Activated T-cell treated with anti-CD3 and anti-CD28 coated beads for 1 hour (primary cell): ENCODE results near the gene STK32B.
"Not testable (repeated sequence)": the region's sequence is repeated elsewhere in the genome, so short reads cannot be mapped to it uniquely, and the experiment has no call there.

ENCODE experiments used
- DNase-seq: peaks from one replicate; pipeline ENCODE4 v3.0.0-alpha.2; 2020; ENCODE audit warnings: low read depth

STK32B gene

DNA sequence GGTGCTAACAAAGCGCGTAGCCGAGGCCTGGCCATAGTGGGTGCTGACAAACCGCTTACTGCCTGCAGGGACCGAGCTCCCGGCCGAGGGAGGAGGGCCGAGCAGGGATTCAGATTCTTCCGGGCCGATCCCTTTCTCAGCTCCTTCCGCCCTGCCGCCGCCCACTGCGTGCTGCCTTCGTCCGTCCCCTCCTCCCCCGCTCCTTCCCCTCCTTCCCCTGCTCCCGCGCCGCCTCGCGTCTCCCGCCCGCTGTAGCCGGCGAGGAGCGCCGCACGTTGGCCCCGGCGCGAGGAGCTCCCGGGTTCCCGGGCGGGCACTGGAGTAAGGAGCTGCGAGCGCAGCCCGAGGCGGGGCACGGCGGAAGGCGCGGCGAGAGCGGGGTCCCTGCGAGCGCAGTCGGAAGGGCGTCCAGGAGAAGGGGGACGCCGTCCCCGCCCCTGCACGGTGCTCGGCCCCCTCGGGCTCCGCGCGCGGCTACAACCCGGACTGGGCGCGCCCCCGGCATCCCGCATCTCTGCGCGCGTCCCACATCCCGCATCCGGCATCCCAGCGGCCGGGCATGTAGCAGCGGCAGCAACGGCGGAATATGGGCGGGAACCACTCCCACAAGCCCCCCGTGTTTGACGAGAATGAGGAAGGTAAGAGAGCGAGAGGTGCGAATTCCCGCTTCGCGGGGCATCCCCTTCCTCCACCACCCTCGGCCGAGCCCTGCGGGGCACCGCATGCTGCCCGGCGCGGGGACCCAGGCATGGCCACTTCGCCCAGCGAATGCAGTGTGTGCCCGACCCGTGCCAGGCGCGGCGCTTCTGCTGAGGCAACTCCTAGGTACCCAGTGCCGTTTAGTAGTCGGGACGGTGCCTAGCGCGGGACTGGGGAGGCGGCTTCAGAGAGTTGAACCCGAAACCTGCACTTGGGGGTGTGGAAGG lies at the start of gene STK32B:
STK32B (plus strand) TSS at position 203 of the 926 bp plus-strand sequence.
- no peak for DNase-seq

DNA sequence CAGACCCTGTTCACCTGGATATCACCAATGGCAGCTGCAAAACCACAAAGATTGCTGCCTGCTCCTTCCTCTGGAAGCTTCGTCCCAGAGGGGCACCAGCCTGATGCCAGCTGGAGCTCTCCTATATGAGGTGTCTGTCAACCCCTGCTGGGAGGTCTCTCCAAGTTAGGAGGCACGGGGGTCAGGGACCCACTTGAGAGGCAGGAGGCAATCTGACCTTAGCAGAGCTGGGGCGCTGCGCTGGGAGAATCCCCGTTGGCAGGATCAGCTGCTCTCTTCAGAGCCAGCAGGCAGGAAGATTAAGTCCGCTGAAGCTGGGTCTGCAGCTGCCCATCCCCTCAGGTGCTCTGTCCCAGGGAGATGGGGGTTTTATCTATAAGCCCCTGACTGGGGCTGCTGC lies 49.6 kb upstream of the STK32B start:
- DNase-seq, result not testable (repeated sequence)

DNA sequence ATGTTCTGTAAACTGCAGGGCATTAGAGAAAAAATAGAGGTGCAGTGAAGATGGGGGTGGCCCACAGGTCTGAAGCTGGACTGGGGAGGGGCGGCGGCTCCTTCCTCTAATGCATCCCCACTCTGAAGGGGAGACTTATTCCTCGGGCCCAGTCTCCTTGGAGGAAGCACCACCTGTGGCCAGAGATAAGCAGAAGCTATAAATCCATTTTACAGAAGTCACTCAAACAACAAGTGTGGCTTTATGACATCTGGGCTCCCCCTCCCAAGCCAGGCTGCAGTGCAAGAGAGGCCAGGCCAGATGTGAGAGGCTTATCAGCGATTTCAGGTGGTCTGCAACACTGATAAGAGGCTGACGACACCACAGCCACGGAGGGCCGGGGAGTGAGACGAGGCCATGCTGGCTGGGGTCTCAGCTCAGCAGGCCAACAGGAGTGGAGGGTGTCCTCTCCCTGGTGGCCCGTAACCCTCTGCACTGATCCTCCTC lies 47.9 kb upstream of the STK32B start:
- no peak for DNase-seq

DNA sequence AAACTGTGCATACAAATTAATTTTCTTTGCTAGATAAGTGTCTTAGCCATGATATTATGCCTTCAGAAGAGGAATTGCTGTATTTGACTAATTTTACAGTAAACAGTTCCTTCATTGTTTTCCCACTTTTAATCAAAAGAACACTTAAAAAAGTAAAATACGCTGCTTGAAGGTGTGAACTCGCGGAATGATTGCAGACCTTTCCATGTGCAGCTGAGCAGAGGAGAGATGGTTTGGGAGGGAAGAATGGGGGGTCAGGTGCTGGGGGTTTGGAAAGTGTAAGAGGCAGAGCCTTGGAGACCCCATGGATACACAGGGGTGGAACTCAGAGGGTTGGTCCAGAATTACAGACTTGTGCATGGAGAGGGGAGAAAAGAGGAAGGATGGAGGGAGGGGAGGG lies 47.4 kb upstream of the STK32B start:
- DNase-seq, result no peak

DNA sequence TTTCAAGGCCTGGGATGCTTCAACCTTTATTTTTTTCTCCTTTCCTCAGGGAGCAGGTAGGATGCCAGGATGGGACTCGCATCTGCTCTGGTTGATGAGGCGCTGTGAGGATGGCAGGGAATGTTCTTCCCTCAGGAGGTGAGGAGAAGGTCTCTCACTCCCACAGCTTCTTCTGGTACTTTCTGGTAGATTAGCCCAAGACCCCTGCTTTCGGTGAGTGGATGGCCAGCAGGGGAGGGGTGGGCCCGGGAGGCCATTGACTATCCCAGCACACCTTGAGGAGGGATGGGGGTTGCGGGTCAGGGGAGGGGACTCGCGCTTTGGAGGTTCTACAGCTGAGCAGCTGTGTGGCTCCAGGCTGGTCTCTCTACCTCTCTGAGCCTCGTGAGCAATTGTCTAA lies 46.8 kb upstream of the STK32B start:
- DNase-seq, result no peak

DNA sequence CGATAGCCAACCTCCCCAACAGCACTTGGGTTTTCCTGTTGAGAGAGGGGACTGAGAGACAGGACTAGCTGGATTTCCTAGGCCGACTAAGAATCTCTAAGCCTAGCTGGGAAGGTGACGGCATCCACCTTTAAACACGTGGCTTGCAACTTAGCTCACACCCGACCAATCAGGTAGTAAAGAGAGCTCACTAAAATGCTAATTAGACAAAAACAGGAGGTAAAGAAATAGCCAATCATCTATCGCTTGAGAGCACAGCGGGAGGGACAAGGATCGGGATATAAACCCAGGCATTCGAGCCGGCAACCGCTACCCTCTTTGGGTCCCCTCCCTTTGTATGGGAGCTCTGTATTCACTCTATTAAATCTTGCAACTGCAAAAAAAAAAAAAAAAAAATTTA lies 44.3 kb upstream of the STK32B start:
- not testable (repeated sequence) for DNase-seq

DNA sequence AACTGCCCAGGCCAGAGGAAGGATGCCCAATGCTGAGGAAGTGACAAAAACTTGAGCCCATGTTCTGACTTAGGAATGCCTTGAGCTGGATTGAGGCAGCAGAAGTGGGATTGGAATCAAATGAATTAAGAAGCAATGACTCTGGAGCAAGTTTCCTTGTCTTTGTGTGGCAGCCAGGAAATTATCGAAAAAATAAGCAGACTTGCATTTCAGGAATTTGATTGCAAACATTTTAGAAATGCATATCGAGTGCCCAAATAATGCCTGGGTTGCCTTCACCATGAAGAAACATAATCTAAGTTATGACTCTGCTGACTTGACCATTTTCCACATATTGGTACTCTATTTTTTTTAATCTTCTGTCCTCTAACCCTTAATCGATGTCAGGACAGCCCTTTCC lies 41.5 kb upstream of the STK32B start:
- DNase-seq, result no peak

DNA sequence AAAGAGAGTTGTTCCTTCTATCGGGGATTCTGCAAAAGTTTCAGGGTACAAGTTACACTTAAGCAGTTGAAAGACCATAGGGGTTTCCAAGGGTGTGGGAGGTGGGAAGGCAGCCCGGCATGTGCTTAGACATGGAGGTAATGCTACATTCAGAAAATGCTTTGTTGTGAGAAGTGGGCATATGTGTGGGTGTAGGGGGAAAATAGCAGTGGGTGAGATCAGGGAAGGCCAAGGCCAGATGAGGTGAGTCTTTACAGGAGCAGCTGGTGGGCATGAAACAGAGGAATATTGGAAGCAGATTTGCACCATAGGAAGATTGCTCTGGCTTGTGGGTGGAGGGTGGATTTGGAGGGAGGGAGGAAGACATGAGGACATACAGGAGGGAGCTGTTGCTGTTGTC lies 40.3 kb upstream of the STK32B start:
- DNase-seq, result no peak

DNA sequence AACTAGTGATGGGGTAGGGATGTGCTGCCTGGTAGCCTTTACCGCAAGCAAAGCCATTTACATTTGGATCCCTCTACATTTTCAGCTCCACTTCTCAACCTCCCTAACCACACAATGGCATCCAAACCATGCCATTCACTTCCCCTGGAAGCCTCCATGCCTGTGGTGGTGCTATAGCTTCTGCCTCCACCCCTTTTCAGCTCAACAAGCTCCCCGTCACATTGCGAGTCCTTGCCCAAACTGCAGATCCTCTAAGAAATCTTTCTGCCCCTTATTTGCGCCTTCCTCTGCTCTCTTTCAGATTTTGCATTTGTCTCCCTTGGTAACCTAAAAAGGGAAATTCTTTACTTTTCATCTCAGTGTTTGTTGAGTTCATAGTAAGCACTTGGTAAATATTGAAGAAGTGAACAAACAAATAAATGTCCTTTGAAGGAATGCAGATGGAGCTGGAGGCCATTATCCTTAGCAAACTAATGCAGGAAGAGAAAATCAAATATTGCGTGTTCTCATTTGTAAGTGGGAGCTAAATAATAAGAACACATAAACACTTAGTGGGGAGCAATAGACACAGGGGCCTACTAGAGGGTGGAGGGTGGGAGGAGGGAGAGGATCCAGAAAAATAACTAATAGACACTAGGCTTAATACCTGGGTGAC lies 38.9 kb upstream of the STK32B start:
- no peak for DNase-seq

DNA sequence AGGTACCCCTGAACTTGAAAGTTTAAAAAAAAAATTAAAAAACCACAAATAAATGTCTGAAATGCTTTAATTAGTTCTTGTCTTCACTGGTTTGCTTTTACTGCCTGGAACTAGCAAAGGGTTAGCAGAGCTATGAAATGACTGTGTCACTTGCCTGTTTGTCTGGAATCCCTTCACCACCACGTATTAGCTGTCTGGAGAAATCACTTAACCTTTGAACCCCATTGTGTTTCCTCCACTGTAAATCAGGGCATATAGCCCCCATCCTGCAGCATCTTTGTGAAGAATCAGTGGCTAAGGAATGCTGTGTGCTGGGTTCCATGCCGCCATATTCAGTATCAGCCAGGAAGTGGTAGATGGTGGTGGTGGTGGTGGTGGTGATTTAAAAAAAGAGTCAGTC lies 38.3 kb upstream of the STK32B start:
- DNase-seq, result no peak

DNA sequence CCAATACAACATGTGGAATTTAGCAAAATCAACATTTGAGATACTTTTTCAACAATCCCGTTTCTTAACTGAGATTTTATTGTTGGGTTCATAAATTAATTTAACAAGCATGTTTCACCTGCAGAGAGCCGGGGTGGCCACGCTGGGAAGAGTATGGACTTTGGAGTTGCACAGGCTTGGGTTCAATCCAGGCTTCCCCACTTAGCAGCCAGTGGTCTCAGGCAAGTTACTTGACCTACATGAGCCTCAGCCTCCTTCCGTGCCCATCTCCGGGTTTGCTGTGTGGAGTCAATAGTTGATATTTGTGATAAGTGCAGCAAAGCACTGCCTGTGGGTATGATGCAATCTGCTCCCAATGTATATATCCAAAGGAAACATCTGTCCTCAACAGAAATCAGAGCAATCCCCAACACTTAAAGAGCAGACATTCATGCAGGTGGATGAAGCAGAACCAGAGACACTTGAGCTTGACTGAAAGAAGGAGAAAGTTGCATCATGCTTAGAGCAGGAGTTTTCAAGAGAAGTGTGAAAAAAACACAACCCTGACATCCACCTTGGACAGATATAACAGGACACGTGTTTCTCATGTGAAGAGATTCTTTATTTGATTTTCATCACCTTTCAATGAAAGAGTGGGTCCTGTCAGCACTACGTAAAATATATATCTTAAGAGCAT lies 37.1 kb upstream of the STK32B start:
- DNase-seq, result no peak

DNA sequence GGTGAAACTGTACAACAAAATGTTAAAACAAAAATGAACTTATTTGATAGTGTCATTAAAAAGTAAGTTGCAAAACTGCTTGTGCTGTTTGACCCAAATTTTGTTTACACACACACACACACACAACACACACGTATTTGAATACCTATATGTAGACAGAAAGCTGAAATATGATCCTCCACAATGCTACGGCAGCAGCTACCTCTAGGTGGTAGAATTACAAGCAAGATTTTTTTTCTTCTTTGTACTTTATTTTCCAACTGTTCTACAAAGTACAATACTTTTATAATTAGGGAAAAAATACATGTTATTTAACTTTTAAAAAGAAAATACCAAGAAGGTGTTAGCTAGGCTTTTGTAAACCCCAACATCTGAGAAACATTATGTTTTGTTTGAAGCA lies 33.2 kb upstream of the STK32B start:
- DNase-seq, result no peak

DNA sequence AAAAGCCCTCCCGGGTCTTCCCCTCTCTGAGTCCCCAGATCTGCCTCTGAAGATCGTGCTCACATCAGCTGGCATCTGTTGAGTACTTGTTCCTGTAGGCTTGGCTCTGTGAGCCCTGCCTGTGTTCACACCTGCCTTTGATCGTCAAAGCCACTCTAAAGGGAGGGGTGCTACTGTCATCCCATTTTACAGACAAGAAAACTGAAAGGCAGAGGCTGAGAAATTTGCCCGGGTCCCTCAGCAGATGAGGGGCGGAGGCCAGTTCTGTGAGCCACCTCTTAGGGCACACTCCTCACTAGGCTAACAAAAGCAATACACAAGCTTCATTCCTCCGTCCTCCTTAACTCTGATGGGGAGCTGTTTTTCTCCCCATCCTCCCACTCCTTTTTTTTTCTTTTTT lies 32.7 kb upstream of the STK32B start:
- DNase-seq, result no peak

DNA sequence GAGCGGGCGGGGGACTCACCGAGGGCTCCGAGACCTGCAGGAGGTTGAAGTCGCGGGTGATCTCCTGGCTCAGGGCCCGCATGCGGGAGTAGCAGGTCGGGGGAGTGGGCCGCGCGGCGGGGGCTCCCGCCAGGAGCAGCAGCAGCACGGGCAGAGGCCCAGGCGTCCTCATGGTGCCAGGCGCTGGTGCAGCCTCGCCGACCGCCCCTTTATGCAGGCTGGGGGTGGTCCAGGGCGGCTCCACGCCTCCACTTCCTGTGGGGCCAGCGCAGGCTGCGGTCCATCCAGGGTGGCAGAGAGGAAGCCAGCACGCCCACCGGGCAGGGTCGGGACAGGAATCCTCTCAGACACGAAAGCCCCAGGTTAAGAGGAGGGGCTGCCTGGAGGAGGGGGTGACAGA lies 32.0 kb upstream of the STK32B start, which contains the start of gene CYTL1:
CYTL1 (minus strand) TSS at position 185 of the 400 bp plus-strand sequence; CDS start at position 172, 13 bp downstream.
- no peak for DNase-seq

DNA sequence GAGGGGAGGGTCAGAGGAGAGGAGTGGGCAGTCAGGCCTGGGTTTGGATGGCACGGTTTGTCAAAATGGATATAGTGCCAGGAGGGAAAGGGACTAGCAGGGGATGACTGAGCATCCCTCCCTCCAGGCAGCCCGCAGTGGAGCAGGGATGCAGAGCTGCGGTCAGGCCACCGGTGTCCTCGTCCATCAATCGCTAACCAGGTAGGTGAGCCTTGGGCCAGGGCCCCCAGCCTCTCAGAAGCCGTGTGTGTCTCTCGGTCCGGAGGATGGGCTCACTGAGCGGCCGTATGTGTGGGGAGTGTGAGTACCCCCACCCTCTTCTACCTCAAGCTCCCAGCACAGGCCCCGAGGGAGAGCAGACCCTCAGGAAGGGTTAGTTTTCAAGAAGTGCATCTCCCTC lies 31.5 kb upstream of the STK32B start:
- DNase-seq, result no peak

DNA sequence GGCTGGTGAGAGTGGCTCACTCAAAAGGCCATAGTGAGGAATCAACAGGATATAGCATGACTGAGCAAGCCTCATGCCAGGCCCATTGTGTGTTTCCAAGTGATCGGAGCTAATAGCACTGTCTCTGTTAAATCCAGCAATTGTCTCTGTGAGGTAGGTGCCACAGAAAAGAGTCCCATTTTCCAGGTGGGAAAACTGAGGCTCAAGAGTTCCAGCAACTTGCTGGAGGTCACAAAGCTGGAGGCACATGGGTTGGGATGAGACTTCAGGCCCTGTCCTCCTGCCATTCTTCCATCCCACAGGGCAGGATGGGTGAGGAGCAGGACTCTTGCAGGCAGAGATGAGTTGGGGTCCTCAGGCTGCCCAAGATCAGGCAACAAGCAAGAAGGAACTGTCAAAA lies 30.9 kb upstream of the STK32B start:
- no peak for DNase-seq

DNA sequence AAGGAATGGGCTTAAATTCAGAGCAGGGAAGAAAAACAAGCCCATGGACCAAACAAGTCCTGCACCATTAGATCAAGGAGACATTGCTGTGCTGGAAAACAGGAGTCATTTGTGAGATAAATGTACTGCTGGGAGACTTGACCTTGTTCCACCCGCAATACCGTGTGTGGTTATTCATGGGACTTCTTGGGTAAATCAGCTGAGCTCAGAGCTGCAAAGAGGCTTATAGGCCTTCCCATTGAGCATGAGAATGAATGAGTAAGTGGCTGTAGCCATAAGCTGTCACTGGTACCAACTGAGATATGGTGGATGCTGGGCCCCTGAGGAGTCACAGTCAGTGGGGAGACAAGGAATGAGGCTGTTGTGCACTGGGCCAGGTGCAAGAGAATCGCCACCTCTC lies 29.7 kb upstream of the STK32B start:
- DNase-seq, result no peak

DNA sequence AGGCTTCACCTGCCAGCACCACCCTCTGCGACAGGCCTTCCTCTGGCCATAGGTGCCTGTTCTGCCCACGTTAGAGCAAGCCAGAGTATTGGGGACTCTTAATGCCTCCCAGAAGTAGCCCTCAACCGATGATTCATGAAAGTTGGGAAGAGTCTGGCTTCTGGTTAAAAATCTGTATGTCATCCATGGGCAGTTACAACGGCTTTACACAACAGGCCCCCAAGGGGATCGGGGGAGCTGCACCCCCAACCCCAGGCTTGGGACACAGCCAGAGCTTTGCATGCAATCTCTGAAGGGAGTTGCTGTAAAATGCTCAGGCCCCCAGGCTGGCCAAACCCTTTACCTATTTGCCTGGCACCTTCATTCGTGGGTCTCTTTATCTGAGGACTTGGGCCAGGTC lies 26.6 kb upstream of the STK32B start:
- DNase-seq, result no peak

DNA sequence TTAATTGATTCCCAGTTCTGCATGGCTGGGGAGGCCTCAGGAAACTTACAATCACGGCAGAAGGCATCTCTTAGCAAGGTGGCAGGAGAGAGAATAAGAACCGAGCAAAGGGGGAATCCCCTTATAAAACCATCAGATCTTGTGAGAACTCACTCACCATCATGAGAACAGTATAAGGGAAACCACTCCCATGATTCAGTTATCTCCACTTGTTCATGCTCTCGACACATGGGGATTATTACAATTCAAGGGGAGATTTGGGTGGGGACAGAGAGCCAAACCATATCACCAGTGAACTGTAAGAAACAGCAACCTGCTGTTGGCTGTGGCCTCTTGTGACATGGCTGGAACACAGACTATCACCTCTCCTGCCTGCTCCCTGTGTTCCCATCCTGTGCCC lies 24.9 kb upstream of the STK32B start:
- no peak for DNase-seq

DNA sequence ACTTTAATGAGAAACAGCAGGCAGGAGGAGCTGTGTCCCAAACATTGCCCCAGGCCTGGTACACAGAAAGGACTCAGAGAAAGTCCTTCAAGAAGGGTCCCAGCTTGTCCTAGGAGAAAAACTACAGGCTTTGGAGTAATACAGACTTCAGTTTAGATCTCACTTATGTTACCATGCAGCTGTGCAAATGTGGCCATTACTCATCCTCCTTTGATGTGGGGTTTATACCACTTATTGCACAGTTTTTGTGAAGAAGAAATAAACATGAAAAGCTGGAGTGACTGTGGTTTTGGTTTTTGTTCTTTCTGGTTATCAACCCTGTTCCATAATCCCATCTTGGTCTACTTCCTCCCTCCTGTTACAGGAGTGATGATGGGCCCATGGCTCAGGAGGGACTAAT lies 23.9 kb upstream of the STK32B start:
- no peak for DNase-seq

DNA sequence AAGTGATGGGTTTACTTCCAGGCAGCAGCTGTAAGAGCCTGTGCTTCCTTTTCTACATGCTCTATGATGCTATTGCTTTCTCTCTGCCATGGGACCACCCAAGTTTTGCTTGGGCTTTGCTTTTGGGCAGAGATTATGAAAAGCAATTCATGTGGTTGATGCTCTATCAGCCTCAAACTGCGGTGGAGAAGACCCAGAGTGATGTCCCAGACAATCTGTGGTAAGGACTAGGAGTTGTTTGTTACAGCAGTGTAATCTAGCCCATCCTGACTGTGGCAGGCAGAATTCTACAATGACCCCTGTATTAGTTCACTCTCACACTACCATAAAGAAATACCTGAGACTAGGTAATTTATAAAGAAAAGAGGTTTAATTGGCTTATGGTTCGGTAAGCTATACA lies 22.8 kb upstream of the STK32B start:
- no peak for DNase-seq

DNA sequence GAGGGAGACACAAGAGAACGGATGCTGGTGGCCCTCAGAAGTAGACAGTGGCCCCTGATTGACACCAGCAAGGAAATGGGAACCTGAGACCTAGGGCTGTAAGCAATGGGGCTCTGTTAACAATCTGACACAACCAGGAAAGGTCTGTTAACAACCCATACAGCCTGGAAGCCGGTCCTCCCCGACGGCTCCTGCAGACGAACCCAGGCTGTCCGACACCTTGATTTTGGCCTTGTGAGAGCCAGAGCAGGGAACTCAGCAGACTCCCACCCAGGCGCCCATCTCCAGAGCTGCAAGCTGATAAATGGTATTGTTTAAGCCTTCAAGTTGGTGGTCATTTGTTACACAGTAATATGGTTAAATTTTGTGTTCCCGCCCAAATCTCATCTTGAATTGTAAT lies 21.8 kb upstream of the STK32B start:
- no peak for DNase-seq

DNA sequence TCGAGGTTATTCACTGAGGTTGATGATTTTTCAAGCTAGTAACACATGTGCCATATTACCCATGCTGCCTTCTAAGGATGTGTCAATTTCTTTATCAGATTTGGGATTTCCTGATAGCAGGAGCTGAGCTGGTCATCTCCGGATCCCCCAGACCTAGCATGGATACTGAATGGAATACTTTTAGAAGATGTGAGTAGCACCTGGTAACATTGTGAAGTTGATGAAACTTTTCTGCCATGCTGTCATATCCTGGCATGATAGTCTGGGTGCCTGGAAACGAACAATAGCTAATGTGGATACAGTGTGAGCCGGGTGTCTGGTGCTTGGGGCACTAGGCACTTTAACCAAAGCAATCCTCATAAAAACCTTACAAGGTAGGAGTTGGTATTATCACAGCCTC lies 21.1 kb upstream of the STK32B start:
- no peak for DNase-seq
